ENCODE measurements around the gene TRIM26. TPM values are rescaled to one million over a fixed set of nuclear protein-coding genes. Genes with fewer than 3 reads are reported as not detected.

Gene TRIM26
- polyA plus RNA-seq, 1 of the 3 experiments (the other 2 are of a cell fraction) = 26.1 TPM

- ChIA-PET CTCF (interaction anchor here (1.2 to 1.4 kb wide), 2 partner anchors 26 to 145 kb away, joined by 3 to 5 read pairs; no protein-coding TSS in a partner anchor), POLR2A (no interaction called here)
- no peak for DNase-seq
- no peaks in the 10 kb centered on the region; a peak in 1 of 4 replicates for H3K4me1 ChIP-seq (ENCODE audit: control insufficient read depth in 1 of 2, insufficient read depth in 2 of 2, low read depth in 1 of 2, low read length in 1 of 2)
- no peaks in the 10 kb centered on the region for H3K9me3 ChIP-seq
- H3K36me3 ChIP-seq (replicated peaks in 1 of 2; ENCODE audit: control insufficient read depth in 1 of 2, insufficient read depth in 2 of 2, low read length in 1 of 2) = no peaks in the 10 kb centered on the region
- H3K9me2 ChIP-seq = no peaks in the 10 kb centered on the region
- peaks cover 39% of the 10 kb centered on the region; the same call in 1 of the 2 replicates for H3K27me3 ChIP-seq (ENCODE audit: insufficient read depth)
- H2AFZ ChIP-seq (ENCODE audit: low read depth) = no peak overlapping the region
- no peak overlapping the region for H3K9ac ChIP-seq
- H3K79me2 ChIP-seq (ENCODE audit: insufficient read depth) = no peaks in the 10 kb centered on the region
- TF ChIP-seq FOSL2 (IDR thresholded peaks at IDR 0.05; ENCODE audit: borderline replicate concordance, low read depth) (no peak), SIN3A (IDR thresholded peaks at IDR 0.05; ENCODE audit: borderline replicate concordance, low read depth, low read length) (no peak), CHD2 (IDR thresholded peaks at IDR 0.05; ENCODE audit: low read length, partially characterized antibody) (no peak), YY1 (IDR thresholded peaks at IDR 0.05; ENCODE audit: low read depth) (no peak), USF1 (IDR thresholded peaks at IDR 0.05; ENCODE audit: borderline replicate concordance, low read depth) (no peak), EP300 (IDR thresholded peaks at IDR 0.05; ENCODE audit: borderline replicate concordance in 1 of 2, low read depth in 1 of 2, low read length in 1 of 2) (no peak), TAF1 (IDR thresholded peaks at IDR 0.05; ENCODE audit: borderline replicate concordance, low read depth, low read length) (no peak), SMC3 (IDR thresholded peaks at IDR 0.05; ENCODE audit: low read depth, low read length) (no peak), TCF12 (IDR thresholded peaks at IDR 0.05) (no peak), CTCF (IDR thresholded peaks at IDR 0.05) (no peak), RAD21 (IDR thresholded peaks at IDR 0.05; ENCODE audit: low read length) (no peak), NFIC (IDR thresholded peaks at IDR 0.05; ENCODE audit: borderline replicate concordance) (no peak), GABPA (IDR thresholded peaks at IDR 0.05; ENCODE audit: low read depth) (no peak), GATA2 (CRISPR knock-in tag; IDR thresholded peaks at IDR 0.05) (no peak), MEF2A (IDR thresholded peaks at IDR 0.05; ENCODE audit: borderline replicate concordance, low read depth) (no peak), RCOR1 (IDR thresholded peaks at IDR 0.05; ENCODE audit: low read length) (no peak), RXRA (IDR thresholded peaks at IDR 0.05; ENCODE audit: borderline replicate concordance, low read depth) (no peak)
- TF ChIP-seq, protein P1, sequence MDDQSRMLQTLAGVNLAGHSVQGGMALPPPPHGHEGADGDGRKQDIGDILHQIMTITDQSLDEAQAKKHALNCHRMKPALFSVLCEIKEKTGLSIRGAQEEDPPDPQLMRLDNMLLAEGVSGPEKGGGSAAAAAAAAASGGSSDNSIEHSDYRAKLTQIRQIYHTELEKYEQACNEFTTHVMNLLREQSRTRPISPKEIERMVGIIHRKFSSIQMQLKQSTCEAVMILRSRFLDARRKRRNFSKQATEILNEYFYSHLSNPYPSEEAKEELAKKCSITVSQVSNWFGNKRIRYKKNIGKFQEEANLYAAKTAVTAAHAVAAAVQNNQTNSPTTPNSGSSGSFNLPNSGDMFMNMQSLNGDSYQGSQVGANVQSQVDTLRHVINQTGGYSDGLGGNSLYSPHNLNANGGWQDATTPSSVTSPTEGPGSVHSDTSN (IDR thresholded peaks at IDR 0.05) = no peak
- TF ChIP-seq, protein P2, sequence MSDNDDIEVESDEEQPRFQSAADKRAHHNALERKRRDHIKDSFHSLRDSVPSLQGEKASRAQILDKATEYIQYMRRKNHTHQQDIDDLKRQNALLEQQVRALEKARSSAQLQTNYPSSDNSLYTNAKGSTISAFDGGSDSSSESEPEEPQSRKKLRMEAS (IDR thresholded peaks at IDR 0.05; ENCODE audit: low read depth) = no peak
- TF ChIP-seq, protein P3, sequence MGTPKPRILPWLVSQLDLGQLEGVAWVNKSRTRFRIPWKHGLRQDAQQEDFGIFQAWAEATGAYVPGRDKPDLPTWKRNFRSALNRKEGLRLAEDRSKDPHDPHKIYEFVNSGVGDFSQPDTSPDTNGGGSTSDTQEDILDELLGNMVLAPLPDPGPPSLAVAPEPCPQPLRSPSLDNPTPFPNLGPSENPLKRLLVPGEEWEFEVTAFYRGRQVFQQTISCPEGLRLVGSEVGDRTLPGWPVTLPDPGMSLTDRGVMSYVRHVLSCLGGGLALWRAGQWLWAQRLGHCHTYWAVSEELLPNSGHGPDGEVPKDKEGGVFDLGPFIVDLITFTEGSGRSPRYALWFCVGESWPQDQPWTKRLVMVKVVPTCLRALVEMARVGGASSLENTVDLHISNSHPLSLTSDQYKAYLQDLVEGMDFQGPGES (IDR thresholded peaks at IDR 0.05; ENCODE audit: low read depth, low read length) = no peak
- H3K4me3 ChIP-seq (ENCODE audit: low read depth in 2 of 2, low read length in 1 of 2) = no peak overlapping the region
- H4K20me1 ChIP-seq (ENCODE audit: insufficient read depth) = no peaks in the 10 kb centered on the region
- no peak overlapping the region for H3K27ac ChIP-seq (ENCODE audit: low read depth in 2 of 2, low read length in 1 of 2)
- H3K4me2 ChIP-seq = no peak overlapping the region
- no peaks in the 10 kb centered on the region for H3F3A ChIP-seq (replicated peaks; ENCODE audit: insufficient read depth)
These were observed 55.6 kb downstream of the TRIM26 start for GRCh38 chr6:30157581-30157980.

Data from SK-N-SH (cell line).